ENCODE measurements around the gene GIPC2. TPM values are rescaled to one million over a fixed set of nuclear protein-coding genes. Genes with fewer than 3 reads are reported as not detected.

The GIPC2 gene
- total RNA-seq, 1 donor: 0.63 TPM

GRCh38 chr1:78071696-78072095 lies 25.9 kb downstream of the GIPC2 start:
- no peak for TF ChIP-seq CTCF (IDR thresholded peaks at IDR 0.05; ENCODE audit: insufficient read depth, low read length)
- no peak for DNase-seq (ENCODE audit: low read depth)
- H3K4me3 ChIP-seq (ENCODE audit: low read depth, low read length): no peak overlapping the region

DNA sequence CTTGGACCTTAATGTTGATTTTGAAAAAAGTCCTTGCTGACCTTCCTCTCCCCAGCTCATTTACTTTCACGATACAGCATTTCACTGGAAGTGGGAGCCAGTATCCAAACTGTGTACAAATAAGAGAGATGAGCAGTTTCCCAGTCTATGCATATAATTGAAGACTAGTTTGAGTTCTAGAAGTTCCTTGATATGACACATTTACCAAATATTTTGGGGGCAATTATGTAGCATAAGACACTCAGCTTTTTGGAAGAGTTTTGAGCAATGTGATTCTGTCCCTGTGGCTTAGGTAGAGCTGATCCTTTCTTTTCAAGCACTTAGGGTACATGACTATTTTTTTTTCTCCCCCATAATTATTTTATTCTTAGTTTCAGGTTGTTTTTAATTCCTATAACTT lies 26.4 kb downstream of the GIPC2 start:
- H3K4me3 ChIP-seq (ENCODE audit: low read depth, low read length): no peak overlapping the region
- no peak for DNase-seq (ENCODE audit: low read depth)
- no peak for TF ChIP-seq CTCF (IDR thresholded peaks at IDR 0.05; ENCODE audit: insufficient read depth, low read length)

DNA sequence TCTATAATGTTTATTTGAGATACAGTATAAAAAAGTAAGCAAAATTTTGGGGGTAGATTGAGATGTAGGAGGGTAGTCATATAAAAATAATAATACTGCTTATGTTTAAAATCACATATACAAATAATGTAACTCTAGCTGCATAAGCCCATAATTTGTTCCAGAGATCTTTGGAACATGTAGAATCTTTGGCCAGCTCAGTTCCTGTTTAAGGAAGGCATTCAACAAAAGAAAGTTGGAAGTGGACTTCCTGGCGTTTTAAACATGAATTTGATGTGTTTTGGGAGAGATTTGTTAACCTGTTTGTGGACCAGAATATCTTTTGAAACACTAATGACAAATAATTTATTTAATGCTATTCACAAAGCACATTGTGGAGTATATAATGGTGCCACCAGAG lies 27.7 kb downstream of the GIPC2 start:
- no peak for TF ChIP-seq CTCF (IDR thresholded peaks at IDR 0.05; ENCODE audit: insufficient read depth, low read length)
- DNase-seq (ENCODE audit: low read depth): no peak
- no peak overlapping the region for H3K4me3 ChIP-seq (ENCODE audit: low read depth, low read length)

DNA sequence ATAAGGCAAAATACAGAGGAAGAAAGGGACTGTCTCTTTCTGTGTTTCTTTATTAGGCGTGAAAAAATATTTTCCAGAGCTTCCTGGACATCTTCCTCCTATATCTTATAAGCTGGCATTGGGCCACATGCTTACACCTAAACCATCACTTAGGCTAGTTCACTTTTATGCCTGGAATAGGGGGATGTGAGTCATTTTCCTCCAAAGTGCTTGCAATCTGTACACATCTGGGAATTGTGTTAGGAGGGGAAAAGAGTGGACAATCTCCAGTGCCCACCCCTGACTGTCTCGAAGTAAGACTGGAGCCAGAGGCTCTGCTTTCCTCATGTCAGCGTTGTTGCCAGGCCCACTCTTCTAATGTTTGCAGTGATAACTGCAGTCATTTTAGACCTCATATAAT lies 29.9 kb downstream of the GIPC2 start:
- TF ChIP-seq CTCF (IDR thresholded peaks at IDR 0.05; ENCODE audit: insufficient read depth, low read length): no peak
- peak; percentile 37 for DNase-seq (ENCODE audit: low read depth)
- H3K4me3 ChIP-seq (ENCODE audit: low read depth, low read length): no peak overlapping the region

DNA sequence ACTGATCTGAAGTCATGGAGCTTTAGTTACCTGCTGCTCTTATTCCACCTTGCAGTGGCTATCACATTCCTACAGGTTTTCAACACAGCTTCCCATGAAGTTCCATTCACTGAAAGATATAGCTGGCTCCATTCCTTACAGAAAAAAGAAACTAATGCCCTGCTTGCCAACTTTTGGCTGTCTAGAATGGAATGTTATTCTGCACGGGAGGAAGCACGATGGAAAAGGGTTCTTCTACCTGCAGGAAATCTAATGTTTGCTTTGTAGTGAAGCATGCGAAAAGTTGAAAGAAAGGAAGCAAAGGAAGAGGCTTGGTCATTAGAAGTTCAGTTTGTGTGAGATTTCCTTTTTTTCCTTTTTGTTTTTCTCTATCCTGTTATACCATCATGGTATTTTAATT lies 32.6 kb downstream of the GIPC2 start:
- no peak for DNase-seq (ENCODE audit: low read depth)
- H3K4me3 ChIP-seq (ENCODE audit: low read depth, low read length): no peak overlapping the region
- no peak for TF ChIP-seq CTCF (IDR thresholded peaks at IDR 0.05; ENCODE audit: insufficient read depth, low read length)

- peak; percentile 40 for DNase-seq (ENCODE audit: low read depth)
- TF ChIP-seq CTCF (IDR thresholded peaks at IDR 0.05; ENCODE audit: insufficient read depth, low read length): no peak
These were observed 33.8 kb downstream of the GIPC2 start for GRCh38 chr1:78079580-78079979.

DNA sequence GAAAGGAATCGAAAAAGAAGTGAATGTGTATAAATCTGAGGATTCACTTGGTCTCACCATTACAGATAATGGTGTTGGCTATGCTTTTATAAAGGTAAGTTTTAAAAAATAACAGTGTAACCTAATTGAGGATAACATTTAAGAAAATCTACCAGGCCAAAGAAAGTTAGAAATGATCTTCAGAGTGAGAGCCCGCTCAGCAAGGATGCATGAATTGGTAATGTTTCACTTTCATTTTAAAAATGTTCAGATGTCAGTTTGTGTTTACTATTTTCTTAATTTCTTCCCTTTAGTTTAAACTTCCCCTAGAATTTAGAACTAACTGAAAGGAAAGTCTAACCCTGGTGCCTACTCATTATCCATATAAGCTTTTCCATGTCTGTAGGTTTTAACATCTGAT lies 35.0 kb downstream of the GIPC2 start:
- H3K4me3 ChIP-seq (ENCODE audit: low read depth, low read length): no peak overlapping the region
- no peak for TF ChIP-seq CTCF (IDR thresholded peaks at IDR 0.05; ENCODE audit: insufficient read depth, low read length)
- no peak for DNase-seq (ENCODE audit: low read depth)

More at GRCh38 chr1:78079580-78079979, 33.8 kb downstream of the GIPC2 start:
- H3K4me3 ChIP-seq (ENCODE audit: low read depth, low read length): no peak overlapping the region
